PC-9 (cell line): ENCODE measurements around the gene ASTE1.

ENCODE experiments used
- EZH2 ChIP-seq: fragments of 200-600 bp; sonication (generic); IDR thresholded peaks from 2 replicates; pipeline ENCODE4 v1.8.0; 2017; ENCODE audit warnings: antibody characterized with exemption, low read depth
- TF ChIP-seq, protein P1 (sequence below): fragments of 200-600 bp; sonication (generic); conservative IDR thresholded peaks from 2 replicates; pipeline ENCODE4 v1.6.1; 2017; ENCODE audit warnings: mixed run types, antibody characterized with exemption, mild to moderate bottlenecking, moderate library complexity

DNA sequence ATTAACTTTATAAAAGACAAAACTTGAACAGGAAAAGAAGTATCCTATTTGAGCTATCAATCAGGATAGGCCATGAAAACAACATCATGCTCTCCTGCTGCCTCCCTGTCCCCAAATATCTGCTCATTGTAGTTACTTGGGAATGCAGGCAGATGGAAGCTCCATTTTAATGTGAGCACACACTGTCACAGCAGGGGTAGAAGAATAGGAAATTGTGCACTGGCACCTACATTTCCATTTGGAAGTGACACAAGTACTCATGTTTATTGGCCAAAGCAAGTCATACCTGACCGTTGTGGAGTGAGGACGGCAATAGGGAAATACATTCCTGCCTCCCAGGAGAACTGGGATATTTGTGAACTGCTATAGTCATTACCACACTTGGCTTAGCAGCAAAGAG, 52.4 kb downstream of the ASTE1 start:
- no peak for TF ChIP-seq EZH2
- TF ChIP-seq, protein P1, sequence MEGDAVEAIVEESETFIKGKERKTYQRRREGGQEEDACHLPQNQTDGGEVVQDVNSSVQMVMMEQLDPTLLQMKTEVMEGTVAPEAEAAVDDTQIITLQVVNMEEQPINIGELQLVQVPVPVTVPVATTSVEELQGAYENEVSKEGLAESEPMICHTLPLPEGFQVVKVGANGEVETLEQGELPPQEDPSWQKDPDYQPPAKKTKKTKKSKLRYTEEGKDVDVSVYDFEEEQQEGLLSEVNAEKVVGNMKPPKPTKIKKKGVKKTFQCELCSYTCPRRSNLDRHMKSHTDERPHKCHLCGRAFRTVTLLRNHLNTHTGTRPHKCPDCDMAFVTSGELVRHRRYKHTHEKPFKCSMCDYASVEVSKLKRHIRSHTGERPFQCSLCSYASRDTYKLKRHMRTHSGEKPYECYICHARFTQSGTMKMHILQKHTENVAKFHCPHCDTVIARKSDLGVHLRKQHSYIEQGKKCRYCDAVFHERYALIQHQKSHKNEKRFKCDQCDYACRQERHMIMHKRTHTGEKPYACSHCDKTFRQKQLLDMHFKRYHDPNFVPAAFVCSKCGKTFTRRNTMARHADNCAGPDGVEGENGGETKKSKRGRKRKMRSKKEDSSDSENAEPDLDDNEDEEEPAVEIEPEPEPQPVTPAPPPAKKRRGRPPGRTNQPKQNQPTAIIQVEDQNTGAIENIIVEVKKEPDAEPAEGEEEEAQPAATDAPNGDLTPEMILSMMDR, result no peak
